Frontal cortex (tissue), 4 donors: Measurements from ENCODE around the gene PRKCB. TPM values are rescaled to one million over a fixed set of nuclear protein-coding genes. Genes with fewer than 3 reads are reported as not detected.

Experiments used
- DNase-seq, 2 donors: peaks; one replicate each; pipeline ENCODE4 v3.0.0; 2012; ENCODE audit warnings: low spot score in 2 of 2
- FAIRE-seq: peaks from 2 replicates; lab custom pipeline; 2012; peaks lifted over from hg19 to GRCh38; lab: Jason Lieb, UNC
- total RNA-seq: library from RNA; depleted of rRNA; stranded (reverse); fragments of >200 nt; gene quantifications from one replicate; pipeline ENCODE4 v1.2.3, GENCODE V29; 2014
- donor health status: control.
- donor health status: control.
- donor health status: control.

Gene PRKCB
- 49.3 TPM for total RNA-seq

DNA sequence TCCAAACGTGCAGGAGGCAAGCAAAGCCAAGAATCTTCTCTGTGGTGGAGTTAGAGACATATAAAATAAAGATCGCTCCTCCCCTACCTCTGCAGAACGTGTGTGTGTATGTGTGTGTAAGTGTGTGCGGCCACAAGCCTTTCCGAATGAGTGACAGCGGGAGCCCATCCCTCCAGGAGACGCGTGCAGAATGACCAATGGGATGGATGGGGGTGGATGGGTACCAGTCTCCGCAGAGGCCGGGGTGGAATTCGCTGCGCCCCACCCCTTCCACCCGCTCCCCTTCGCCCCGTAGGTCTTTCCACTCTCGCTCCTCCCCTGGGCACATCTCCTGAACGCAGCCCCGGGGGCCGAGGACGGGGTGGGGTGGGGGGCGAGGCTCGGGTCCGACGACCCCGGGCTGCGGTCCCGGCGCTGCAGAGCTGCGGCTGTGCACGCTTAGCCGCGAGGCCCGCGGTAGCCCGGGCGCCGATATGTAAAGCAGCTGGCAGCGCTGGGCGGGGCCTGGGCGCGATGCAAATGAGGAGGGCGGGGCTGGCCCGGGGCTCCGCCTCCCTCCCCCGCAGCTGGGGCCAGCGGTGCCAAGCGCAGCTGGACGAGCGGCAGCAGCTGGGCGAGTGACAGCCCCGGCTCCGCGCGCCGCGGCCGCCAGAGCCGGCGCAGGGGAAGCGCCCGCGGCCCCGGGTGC, at the start of gene PRKCB:
Gene PRKCB, plus strand, starts transcription at position 594 of the 688 bp plus-strand sequence.
- DNase-seq: peak; percentile 97
- FAIRE-seq: no peak

DNA sequence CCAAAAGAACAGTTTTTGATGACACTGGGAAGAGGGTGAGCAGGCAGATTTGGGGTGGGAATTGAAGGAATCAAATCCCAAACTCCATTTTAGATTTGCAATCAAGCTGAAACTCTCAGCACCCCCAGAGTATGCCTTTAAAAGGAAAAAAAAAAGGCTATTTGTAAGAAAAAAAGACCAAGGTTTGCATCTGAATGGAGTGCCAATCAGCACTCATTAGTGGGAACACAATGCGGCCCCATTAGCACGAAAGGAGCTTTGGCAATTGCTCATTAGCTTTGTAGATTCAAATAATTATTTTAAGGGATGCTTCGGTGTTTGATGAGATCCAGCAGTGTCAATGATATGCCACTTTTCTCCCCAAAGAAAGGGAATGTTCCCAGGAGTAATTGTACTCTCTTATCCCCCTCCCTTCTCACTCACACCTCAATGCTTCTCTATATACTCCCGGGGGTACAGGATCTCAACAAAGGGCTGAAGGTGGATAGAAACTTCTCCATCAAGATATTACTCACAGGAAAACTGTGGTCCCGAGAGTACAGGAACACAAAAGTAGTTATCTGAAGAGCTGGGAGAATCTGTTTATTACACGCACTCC, 48.7 kb upstream of the PRKCB start:
- FAIRE-seq (no peak), DNase-seq (no peak)

- FAIRE-seq (no peak), DNase-seq (no peak)
These were observed 47.1 kb upstream of the PRKCB start for GRCh38 chr16:23788685-23789084.

GRCh38 chr16:23795378-23795777, 40.4 kb upstream of the PRKCB start:
- no peak for FAIRE-seq
- DNase-seq: no peak

DNA sequence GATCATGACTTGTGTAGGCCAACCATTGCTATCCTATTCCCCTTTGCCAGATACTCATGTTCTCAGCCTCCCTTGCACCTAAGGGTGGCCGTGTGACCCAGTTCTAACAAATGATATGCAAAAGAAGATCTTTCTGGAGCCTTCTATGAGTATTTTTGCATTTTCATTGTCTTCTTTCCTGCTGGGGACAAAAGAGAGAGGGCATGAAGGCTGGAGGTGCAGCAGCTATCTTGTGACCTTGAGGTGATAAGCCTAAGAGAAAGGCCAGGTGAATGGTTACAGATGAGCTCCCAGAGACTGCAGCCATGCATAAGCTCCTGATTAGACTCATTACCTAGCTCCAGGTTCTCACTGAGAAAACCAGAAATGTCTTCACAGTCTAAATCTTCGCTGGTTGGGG, 38.8 kb upstream of the PRKCB start:
- FAIRE-seq (no peak), DNase-seq (no peak)

DNA sequence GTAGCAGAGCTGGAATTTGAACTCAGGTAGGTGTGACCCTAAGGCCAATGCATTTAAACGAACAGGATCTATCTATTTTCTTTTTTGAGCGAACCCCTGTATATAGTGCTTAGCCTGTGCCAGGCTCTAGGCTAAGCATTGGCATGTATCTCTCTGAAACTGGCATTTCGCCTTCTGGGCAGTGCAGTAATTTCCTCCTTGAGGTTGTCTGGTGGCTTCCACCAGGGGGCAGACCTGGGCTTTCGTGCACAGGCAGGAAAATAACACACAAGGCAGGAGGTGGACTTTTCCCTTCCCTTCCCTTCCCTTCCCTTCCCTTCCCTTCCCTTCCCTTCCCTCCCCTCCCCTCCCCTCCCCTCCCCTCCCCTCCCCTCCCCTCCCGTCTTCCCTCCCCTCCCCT, 34.4 kb upstream of the PRKCB start:
- DNase-seq (peak; percentile 24 to 51), FAIRE-seq (no peak)

- DNase-seq (no peak), FAIRE-seq (no peak)
These were observed 33.0 kb upstream of the PRKCB start for GRCh38 chr16:23802776-23803175.

- DNase-seq (peak; percentile 20 to 42), FAIRE-seq (no peak)
These were observed 32.1 kb upstream of the PRKCB start for GRCh38 chr16:23803591-23804123.

DNA sequence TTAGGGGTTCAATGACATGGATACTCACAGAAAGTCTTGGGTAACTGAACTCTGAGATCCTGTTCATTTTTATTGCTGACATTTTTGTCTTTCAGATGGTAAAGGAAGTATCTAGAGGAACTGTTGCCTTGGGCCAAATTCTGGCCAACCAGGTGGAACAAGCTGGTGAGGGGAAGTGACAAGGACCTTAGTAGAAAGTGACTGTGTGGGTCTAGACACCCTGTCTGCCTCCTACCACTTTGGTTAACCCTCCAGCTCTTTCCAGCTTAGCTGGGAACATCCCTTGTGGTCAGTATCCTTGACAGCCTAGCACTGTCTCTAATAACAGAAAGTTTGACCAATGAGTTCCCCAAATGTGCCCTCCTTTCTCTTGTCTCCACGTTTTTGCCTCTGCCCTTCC, 28.8 kb upstream of the PRKCB start:
- FAIRE-seq: no peak
- DNase-seq: no peak

GRCh38 chr16:23821467-23821866, 14.3 kb upstream of the PRKCB start:
- no peak for FAIRE-seq
- no peak for DNase-seq

DNA sequence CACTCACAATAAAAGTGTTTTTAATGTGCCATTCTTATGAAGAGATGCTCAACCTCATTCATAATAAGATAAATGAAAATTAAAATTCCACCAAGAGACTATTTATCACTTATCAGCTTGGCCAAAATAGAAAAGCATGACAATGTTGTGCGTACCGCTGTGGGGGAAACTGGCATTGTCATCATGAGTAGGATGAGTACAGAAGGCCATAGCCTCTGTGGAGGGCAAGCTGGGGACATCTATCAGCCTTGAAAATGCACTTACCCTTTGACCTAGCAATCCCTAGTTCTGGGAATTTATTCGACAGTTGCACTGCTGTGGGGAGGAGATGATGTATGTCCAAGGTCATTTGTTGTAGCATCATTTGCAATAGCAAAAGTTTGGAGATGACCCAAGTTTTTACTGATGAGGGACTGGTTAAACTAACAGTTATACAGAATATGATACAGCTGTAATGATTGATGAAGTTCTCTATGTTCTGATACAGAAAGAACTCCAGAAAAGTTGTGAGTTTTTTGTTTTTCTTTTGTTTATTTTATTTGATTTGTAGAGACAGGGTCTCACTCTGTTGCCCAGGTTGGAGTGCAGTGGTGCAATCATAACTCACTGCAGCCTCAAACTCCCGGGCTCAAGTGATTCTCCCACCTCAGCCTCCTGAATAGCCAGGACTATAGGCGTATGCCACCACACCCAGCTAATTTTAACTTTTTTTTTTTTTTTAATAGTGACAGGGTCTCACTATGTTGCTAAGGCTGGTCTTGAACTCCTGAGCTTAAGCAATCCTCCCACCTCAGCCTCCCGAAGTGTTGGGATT, 13.7 kb upstream of the PRKCB start:
- FAIRE-seq (no peak), DNase-seq (no peak)

DNA sequence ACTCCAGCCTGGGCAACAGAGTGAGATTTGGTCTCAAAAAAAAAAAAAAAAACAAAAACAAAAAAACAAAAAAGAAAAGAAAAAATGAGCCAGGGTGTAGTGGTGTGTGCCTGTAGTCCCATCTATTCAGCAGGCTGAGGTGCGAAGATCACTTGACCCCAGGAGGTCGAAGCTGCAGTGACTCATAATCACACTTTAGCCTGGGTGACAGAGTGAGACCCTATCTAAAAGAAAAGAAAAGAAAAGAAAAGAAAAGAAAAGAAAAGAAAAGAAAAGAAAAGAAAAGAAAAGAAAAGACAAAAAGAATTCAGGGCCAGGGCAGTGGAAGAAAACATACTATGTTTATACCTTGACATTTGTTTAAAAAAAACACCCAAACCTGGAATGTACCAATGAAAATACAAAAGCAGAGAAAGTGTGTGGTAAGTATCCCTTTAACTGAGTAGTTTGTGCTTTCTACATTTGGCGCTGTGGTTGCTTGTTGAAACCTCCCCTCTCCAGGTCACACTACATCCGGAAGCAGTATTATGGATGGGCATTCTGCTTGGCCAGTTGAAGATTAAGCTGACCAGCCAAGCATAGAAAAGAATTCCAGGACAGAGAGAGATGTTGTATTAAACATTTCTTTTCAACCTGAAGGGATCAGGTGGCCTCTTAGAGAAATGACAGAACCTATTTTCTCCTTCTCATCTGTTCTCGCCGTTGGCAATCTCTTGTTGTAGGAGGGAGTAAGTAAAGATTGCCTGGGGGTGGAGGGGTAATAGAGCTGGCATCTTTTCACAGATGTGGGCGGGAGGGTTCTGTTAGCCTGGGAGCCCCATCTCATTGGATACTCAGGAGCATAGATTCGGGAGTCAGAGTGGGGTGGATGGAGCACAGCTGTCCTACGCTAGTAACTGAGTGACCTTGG, 12.1 kb upstream of the PRKCB start:
- FAIRE-seq: no peak
- no peak for DNase-seq

GRCh38 chr16:23824909-23825308, 10.9 kb upstream of the PRKCB start:
- DNase-seq: no peak
- FAIRE-seq: no peak

DNA sequence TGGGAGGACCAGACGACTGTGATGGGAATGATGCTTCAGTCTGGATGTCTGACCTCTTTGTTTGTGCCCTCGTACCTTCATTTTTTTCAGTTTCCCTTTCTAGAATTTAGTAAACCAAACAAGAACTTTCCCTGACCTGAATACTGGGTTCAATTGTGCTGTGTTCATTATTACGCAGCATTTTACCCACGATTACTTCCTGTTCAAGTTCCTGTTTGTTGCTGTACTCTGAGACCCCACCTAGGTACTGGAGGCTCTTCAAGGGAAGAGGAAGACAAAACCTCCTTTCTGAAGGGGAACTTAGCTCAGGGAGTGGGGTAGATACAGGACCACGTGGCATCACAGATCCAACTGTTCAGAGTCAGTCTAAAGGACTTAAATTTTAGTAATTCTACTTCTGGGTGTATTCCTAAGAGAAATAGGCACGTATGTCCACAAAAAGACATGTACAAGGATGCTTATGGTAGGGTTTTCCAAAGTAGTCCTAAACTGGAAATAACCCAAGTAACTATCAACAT, 9.2 kb upstream of the PRKCB start:
- DNase-seq (no peak), FAIRE-seq (no peak)

GRCh38 chr16:23827057-23827456, 8.7 kb upstream of the PRKCB start:
- FAIRE-seq (no peak), DNase-seq (no peak)

GRCh38 chr16:23829454-23829853, 6.3 kb upstream of the PRKCB start:
- FAIRE-seq (no peak), DNase-seq (no peak)

DNA sequence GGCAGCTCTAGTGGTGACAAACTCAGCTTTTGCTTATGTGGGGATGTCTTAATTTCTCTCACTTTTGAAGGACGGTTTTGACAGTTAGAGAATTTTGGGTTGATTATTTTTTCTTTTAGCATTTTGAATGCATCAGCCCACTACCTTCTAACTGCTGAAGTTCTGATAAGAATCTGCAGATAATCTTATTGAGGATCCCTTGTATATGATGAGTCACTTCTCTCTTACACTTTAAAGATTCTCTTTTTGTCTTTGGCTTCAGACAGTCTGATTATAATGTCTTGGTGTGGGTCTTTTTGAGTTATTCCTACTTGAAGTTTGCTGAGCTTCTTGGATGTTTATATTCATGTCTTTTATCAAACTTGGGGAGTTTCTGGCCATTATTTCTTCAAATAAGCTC, 5.5 kb upstream of the PRKCB start:
- FAIRE-seq: no peak
- DNase-seq: no peak

GRCh38 chr16:23832882-23833281, 2.9 kb upstream of the PRKCB start:
- FAIRE-seq (no peak), DNase-seq (no peak)

DNA sequence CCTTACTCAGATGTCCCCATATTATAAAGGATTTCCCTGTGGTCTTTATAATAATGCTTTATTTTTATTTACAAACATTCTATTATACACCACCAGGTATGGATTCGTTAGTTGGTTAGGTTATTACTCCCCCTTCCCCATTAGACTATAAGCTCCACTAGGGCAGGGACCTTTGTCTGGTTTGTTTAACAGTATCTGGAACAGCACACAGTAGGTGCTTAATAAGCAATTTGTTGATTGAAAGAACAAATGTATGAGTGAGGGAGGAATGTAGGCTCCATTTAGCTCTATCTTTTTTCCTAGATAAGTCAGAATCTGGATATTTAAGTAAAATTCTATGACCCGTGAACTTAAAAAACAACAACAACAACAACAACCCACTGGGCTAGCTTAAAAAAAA, 2.3 kb upstream of the PRKCB start:
- FAIRE-seq (no peak), DNase-seq (no peak)
